MCF 10A (cell line): ENCODE results near the gene HRH2. TPM values are rescaled to one million over a fixed set of nuclear protein-coding genes. Genes with fewer than 3 reads are reported as not detected.

Experiments
- BruUV-seq: library from RNA; stranded (reverse); fragments of 400-500 nt; replicated peaks from 2 replicates; lab custom pipeline; 2021; lab: Mats Ljungman, UMichigan
- CTCF ChIA-PET: fragments of 300-600 bp; sonication (Branson Sonifier 250); formaldehyde crosslinking; extraction: SDS; loops from one replicate; lab custom pipeline; 2021; ENCODE audit warnings: antibody characterized with exemption, inconsistent platforms; lab: Yijun Ruan, JAX
- POLR2A ChIA-PET: fragments of 300-600, 350-650 bp; sonication (Branson Sonifier 250); formaldehyde crosslinking; extraction: SDS; loops from one replicate; lab custom pipeline; 2020; ENCODE audit warnings: antibody characterized with exemption, inconsistent platforms; lab: Yijun Ruan, JAX
- DNase-seq: peaks from one replicate; pipeline ENCODE4 v3.0.0-alpha.2; 2018; ENCODE audit not compliant: unreplicated experiment
- H3K27ac Mint-ChIP-seq: one replicate; pipeline ENCODE4 v1.8.0; 2022; ENCODE audit warnings: mild to moderate bottlenecking, low read depth, mixed read lengths; ENCODE audit not compliant: unreplicated experiment
- H3K27me3 Mint-ChIP-seq: one replicate; pipeline ENCODE4 v1.8.0; 2022; ENCODE audit warnings: mixed read lengths; ENCODE audit not compliant: insufficient read depth, unreplicated experiment
- H3K36me3 Mint-ChIP-seq: one replicate; pipeline ENCODE4 v1.8.0; 2022; ENCODE audit warnings: mild to moderate bottlenecking, moderate library complexity, mixed read lengths; ENCODE audit not compliant: insufficient read depth, unreplicated experiment
- H3K4me1 Mint-ChIP-seq: one replicate; pipeline ENCODE4 v1.8.0; 2022; ENCODE audit warnings: mixed read lengths; ENCODE audit not compliant: insufficient read depth, unreplicated experiment
- H3K4me3 Mint-ChIP-seq: one replicate; pipeline ENCODE4 v1.8.0; 2022; ENCODE audit warnings: mild to moderate bottlenecking, moderate library complexity, mixed read lengths; ENCODE audit not compliant: unreplicated experiment
- H3K9me3 Mint-ChIP-seq: one replicate; pipeline ENCODE4 v1.8.0; 2022; ENCODE audit warnings: mixed read lengths; ENCODE audit not compliant: unreplicated experiment
- intact Hi-C: fragments of 100-400 bp; cut with micrococcal nuclease; formaldehyde crosslinking; loops from 2 replicates; pipeline ENCODE4 v1.14.1; 2022
- total RNA-seq: library from RNA; stranded (reverse); gene quantifications from 2 replicates; pipeline ENCODE4 v1.2.3, GENCODE V29; 2022
- TF ChIP-seq, protein P1 (sequence below): fragments of 200-600 bp; IDR thresholded peaks from one replicate; pipeline ENCODE4 v1.8.0; 2022; ENCODE audit warnings: antibody characterized with exemption, mild to moderate bottlenecking; ENCODE audit not compliant: unreplicated experiment

HRH2 gene
- total RNA-seq, 1 experiment from 2014 or later: not detected

DNA sequence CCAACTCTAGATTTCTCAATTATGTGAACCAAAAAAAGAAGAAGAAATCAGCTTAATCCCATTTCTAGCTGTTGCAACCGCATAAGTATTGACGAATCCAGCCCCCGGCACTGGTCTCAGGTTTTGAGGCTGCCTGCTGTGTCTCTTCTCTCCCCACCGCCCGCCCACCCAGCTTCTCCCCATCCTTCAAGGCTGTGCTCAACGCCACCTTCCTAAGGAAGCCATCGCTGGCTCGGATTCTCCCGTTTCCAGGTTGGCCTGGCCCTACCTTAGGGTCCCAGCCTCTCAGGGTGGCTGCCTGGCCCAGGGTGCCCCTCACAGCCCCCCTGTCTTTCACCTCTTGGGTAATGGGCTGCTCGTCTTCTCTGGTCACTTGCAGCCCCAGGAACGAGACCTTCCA, 77.8 kb downstream of the HRH2 start:
- DNase-seq: no peak
- Mint-ChIP-seq H3K4me1 (no peaks in the 10 kb centered on the region), H3K36me3 (no peaks in the 10 kb centered on the region), H3K27me3 (peaks cover 21% of the 10 kb centered on the region), H3K4me3 (no peak overlapping the region), H3K27ac (no peak overlapping the region), H3K9me3 (peaks cover 12% of the 10 kb centered on the region)
- intact Hi-C loops: no loop called here
- no TSS peak for BruUV-seq
- TF ChIP-seq, protein P1, sequence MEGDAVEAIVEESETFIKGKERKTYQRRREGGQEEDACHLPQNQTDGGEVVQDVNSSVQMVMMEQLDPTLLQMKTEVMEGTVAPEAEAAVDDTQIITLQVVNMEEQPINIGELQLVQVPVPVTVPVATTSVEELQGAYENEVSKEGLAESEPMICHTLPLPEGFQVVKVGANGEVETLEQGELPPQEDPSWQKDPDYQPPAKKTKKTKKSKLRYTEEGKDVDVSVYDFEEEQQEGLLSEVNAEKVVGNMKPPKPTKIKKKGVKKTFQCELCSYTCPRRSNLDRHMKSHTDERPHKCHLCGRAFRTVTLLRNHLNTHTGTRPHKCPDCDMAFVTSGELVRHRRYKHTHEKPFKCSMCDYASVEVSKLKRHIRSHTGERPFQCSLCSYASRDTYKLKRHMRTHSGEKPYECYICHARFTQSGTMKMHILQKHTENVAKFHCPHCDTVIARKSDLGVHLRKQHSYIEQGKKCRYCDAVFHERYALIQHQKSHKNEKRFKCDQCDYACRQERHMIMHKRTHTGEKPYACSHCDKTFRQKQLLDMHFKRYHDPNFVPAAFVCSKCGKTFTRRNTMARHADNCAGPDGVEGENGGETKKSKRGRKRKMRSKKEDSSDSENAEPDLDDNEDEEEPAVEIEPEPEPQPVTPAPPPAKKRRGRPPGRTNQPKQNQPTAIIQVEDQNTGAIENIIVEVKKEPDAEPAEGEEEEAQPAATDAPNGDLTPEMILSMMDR: no peak
- ChIA-PET POLR2A (interaction anchor here (0.7 kb wide), 1 partner anchor 784 kb away, joined by 3 read pairs; no protein-coding TSS in a partner anchor), CTCF (interaction anchor here (0.5 to 1.2 kb wide), 4 partner anchors 184 to 1780 kb away, joined by 3 to 6 read pairs (median 3); no protein-coding TSS in a partner anchor)

DNA sequence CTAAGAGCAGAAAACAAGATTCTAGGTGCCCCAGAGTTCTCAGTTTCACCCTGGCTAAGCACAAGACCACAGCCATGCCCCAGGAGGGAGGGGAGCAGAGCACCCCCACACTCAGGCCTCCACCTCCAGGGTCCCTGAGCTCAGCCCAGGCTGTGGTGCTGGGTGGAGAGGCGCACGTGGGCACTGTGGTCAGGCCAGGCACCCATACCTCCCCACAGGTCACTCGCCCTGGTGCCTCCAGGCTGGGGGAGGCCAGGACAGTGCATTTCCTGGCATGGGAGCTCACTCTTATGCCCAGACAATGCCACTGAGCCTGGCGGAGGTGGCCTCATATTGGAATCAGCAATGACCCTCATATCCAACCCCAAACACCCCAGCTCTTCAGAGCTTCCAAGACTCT, 78.8 kb downstream of the HRH2 start:
- no peak overlapping the region for H3K4me3 Mint-ChIP-seq
- H3K9me3 Mint-ChIP-seq: peaks cover 12% of the 10 kb centered on the region
- no peak overlapping the region for H3K27ac Mint-ChIP-seq
- intact Hi-C loops: no loop called here
- H3K27me3 Mint-ChIP-seq: peaks cover 31% of the 10 kb centered on the region
- no peaks in the 10 kb centered on the region for H3K36me3 Mint-ChIP-seq
- POLR2A ChIA-PET: no interaction called here
- CTCF ChIA-PET: interaction anchor here (0.6 to 1.2 kb wide), 4 partner anchors 18 to 227 kb away, joined by 3 to 6 read pairs (median 4); no protein-coding TSS in a partner anchor
- TF ChIP-seq, protein P1: no peak
- H3K4me1 Mint-ChIP-seq: no peaks in the 10 kb centered on the region
- no TSS peak for BruUV-seq
- no peak for DNase-seq

DNA sequence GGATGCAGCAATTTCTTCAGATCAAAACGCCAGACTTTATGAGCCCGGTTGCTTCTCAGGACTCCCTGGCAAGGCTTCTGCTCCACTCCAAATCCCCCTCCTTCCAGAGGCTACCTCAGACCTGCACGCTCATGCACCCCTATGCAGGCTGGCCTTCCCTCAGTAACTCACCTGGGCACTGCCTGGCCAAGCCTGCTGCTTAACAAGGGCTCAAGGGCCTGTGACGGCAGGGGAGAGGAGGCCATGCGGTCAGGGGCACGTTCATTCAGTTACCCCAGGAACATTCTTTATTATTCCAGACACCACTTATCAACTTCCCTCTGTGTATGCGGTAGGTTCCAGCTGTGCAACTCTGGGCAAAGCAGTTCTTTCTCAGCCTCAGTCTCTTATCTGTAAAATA, 79.6 kb downstream of the HRH2 start:
- POLR2A ChIA-PET: interaction anchor here (1.8 kb wide), 1 partner anchor 12 kb away, joined by 12 read pairs; no protein-coding TSS in a partner anchor
- TF ChIP-seq, protein P1: no peak
- intact Hi-C loops: no loop called here
- Mint-ChIP-seq H3K27me3 (peaks cover 39% of the 10 kb centered on the region), H3K9me3 (peaks cover 12% of the 10 kb centered on the region), H3K27ac (no peak overlapping the region), H3K4me3 (no peak overlapping the region), H3K36me3 (no peaks in the 10 kb centered on the region), H3K4me1 (no peaks in the 10 kb centered on the region)
- no peak for DNase-seq
- BruUV-seq: no TSS peak
- CTCF ChIA-PET: interaction anchor here (0.7 to 5.9 kb wide), 5 partner anchors 7 to 273 kb away, joined by 3 to 57 read pairs (median 3); no protein-coding TSS in a partner anchor

DNA sequence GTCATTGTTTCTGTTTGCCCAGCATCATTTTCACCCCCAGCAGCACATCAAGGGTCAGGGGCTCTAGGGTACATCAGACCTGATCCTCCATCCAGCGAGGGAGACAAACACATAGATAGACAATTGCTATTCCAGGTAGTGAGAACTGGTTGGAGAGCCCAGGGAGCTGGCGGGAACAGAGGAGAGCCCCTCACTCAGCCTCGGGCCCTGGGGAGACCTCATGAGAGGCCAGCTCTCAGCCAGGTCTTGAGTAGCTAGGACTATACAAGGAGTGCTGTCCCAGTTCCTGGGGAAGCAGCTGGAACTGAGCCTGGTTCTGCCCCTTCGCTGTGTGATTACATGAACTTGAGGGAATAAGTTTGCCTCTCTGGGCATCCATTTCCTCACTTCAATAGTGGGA, 80.3 kb downstream of the HRH2 start:
- POLR2A ChIA-PET: interaction anchor here (0.9 to 1.8 kb wide), 3 partner anchors 11 to 35 kb away, joined by 3 to 12 read pairs (median 7); no protein-coding TSS in a partner anchor
- intact Hi-C loops: no loop called here
- H3K36me3 Mint-ChIP-seq: no peaks in the 10 kb centered on the region
- CTCF ChIA-PET: interaction anchor here (0.6 to 5.9 kb wide), 7 partner anchors 8 to 274 kb away, joined by 3 to 57 read pairs (median 3); no protein-coding TSS in a partner anchor
- H3K4me1 Mint-ChIP-seq: no peaks in the 10 kb centered on the region
- DNase-seq: no peak
- H3K9me3 Mint-ChIP-seq: peaks cover 6% of the 10 kb centered on the region
- no TSS peak for BruUV-seq
- peaks cover 41% of the 10 kb centered on the region for H3K27me3 Mint-ChIP-seq
- TF ChIP-seq, protein P1: no peak
- H3K27ac Mint-ChIP-seq: no peak overlapping the region
- H3K4me3 Mint-ChIP-seq: no peak overlapping the region
